Myocyte (in vitro differentiated cells): ENCODE data around the gene DLGAP1. TPM values are rescaled to one million over a fixed set of nuclear protein-coding genes. Genes with fewer than 3 reads are reported as not detected.
"Not testable (repeated sequence)": the region's sequence is repeated elsewhere in the genome, so short reads cannot be mapped to it uniquely, and the experiment has no call there.

Source experiments
- DNase-seq: peaks from one replicate; pipeline ENCODE4 v3.0.0-alpha.2; 2012; ENCODE audit warnings: low read depth
- total RNA-seq: library from RNA; depleted of rRNA; stranded (reverse); fragments of >200 nt; gene quantifications from 2 replicates; pipeline ENCODE4 v1.2.3, GENCODE V29; 2014

The DLGAP1 gene
- total RNA-seq, 1 donor from 2014 or later = 0.75 TPM

GRCh38 chr18:3594760-3595368 lies 860.2 kb downstream of the DLGAP1 start:
- DNase-seq = peak; percentile 78

- peak; percentile 98 for DNase-seq
Observed at GRCh38 chr18:3593904-3594759, 861.0 kb downstream of the DLGAP1 start.

- DNase-seq = no peak
Observed at GRCh38 chr18:3593381-3593903, 861.7 kb downstream of the DLGAP1 start.

GRCh38 chr18:3592864-3593263 lies 862.2 kb downstream of the DLGAP1 start:
- DNase-seq = no peak

- no peak for DNase-seq
Observed at GRCh38 chr18:3590096-3590630, 864.9 kb downstream of the DLGAP1 start.

GRCh38 chr18:3585656-3586509 lies 869.2 kb downstream of the DLGAP1 start:
- DNase-seq = peak; percentile 90

GRCh38 chr18:3584897-3585460 lies 870.1 kb downstream of the DLGAP1 start:
- DNase-seq = no peak

- DNase-seq = no peak
Observed at GRCh38 chr18:3584266-3584861, 870.7 kb downstream of the DLGAP1 start.

- DNase-seq = no peak
Observed at GRCh38 chr18:3583873-3584247, 871.2 kb downstream of the DLGAP1 start.

GRCh38 chr18:3583106-3583872 lies 871.8 kb downstream of the DLGAP1 start:
- DNase-seq = peak; percentile 54

GRCh38 chr18:3581890-3582289 lies 873.2 kb downstream of the DLGAP1 start:
- no peak for DNase-seq

- DNase-seq = not testable (repeated sequence)
Observed at GRCh38 chr18:3580523-3581025, 874.5 kb downstream of the DLGAP1 start.

GRCh38 chr18:3579701-3580100 lies 875.4 kb downstream of the DLGAP1 start:
- DNase-seq = no peak

- no peak for DNase-seq
Observed at GRCh38 chr18:3578621-3579020, 876.5 kb downstream of the DLGAP1 start.

GRCh38 chr18:3577281-3577855 lies 877.7 kb downstream of the DLGAP1 start:
- DNase-seq = no peak

- DNase-seq = no peak
Observed at GRCh38 chr18:3572761-3573160, 882.3 kb downstream of the DLGAP1 start.

GRCh38 chr18:3566851-3567250 lies 888.3 kb downstream of the DLGAP1 start:
- no peak for DNase-seq

GRCh38 chr18:3560755-3561154 lies 894.4 kb downstream of the DLGAP1 start:
- DNase-seq = no peak

- no peak for DNase-seq
Observed at GRCh38 chr18:3554811-3555427, 900.2 kb downstream of the DLGAP1 start.
